NCI-H524 treated with DMSO at 0.1 percent for 48 hours (cell line): ENCODE measurements around the gene ASIC4.

Experiments
- DNase-seq: peaks from one replicate; lab custom pipeline; 2025; lab: John Stamatoyannopoulos, UW

The ASIC4 gene

DNA sequence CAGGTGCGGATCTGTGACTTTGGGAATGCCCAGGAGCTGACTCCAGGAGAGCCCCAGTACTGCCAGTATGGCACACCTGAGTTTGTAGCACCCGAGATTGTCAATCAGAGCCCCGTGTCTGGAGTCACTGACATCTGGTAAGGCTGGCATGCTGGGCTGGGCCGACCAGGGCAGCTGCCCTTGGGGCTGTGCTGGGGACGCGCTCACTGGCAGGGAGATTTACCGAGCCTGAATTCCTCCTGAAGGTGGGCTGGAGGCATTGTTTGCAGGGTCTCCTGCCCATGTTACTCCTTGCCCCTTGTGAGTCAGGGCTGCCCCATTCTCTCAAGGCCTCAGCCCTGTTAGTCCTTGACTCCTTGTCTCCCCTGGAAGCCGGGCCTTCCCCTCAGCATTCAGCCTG, 34.3 kb upstream of the ASIC4 start:
- DNase-seq, result no peak

DNA sequence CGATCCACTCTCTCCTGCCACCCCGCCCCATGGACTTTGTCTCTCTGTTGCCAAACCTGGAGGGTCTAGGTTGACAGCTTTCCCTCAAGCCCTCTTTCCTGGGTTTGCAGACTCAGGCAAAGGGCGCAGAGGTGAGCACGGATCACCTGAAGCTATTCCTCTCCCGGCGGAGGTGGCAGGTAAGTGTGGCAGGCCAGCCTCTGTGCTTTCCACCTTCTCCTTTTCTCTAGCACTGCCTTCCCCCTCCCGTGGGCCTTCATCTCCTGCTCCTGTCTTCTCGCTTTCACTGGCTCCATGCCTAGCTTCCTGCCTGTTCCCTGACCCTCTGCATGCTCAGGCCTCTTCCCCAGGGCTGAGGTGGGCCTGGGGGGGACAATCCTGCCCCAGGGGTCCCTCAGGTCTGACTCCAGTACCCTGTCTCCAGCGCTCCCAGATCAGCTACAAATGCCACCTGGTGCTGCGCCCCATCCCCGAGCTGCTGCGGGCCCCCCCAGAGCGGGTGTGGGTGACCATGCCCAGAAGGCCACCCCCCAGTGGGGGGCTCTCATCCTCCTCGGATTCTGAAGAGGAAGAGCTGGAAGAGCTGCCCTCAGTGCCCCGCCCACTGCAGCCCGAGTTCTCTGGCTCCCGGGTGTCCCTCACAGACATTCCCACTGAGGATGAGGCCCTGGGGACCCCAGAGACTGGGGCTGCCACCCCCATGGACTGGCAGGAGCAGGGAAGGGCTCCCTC, 31.4 kb upstream of the ASIC4 start:
- no peak for DNase-seq

DNA sequence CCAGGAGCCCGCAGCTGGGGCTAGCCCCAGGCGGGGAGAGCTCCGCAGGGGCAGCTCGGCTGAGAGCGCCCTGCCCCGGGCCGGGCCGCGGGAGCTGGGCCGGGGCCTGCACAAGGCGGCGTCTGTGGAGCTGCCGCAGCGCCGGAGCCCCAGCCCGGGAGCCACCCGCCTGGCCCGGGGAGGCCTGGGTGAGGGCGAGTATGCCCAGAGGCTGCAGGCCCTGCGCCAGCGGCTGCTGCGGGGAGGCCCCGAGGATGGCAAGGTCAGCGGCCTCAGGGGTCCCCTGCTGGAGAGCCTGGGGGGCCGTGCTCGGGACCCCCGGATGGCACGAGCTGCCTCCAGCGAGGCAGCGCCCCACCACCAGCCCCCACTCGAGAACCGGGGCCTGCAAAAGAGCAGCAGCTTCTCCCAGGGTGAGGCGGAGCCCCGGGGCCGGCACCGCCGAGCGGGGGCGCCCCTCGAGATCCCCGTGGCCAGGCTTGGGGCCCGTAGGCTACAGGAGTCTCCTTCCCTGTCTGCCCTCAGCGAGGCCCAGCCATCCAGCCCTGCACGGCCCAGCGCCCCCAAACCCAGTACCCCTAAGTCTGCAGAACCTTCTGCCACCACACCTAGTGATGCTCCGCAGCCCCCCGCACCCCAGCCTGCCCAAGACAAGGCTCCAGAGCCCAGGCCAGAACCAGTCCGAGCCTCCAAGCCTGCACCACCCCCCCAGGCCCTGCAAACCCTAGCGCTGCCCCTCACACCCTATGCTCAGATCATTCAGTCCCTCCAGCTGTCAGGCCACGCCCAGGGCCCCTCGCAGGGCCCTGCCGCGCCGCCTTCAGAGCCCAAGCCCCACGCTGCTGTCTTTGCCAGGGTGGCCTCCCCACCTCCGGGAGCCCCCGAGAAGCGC, 30.6 kb upstream of the ASIC4 start:
- DNase-seq, result no peak

GRCh38 chr2:219484343-219485200, 29.7 kb upstream of the ASIC4 start:
- DNase-seq, result no peak

DNA sequence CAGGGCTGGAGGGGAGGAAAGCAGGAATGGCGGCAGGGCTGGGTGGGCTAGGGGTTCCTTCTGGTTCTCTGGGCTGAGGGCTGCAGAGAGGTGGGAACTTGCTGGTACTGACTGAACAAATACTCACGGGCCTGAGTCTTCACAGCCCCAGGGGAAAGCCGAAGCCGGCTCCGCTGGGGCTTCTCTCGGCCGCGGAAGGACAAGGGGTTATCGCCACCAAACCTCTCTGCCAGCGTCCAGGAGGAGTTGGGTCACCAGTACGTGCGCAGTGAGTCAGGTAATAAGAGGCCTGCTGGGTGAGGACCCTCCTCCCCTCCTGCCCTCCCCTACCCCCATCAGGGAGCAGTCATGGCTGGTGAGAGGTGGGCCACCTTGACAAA, 29.1 kb upstream of the ASIC4 start:
- DNase-seq, result no peak

GRCh38 chr2:219486380-219486959, 27.8 kb upstream of the ASIC4 start:
- DNase-seq, result no peak

GRCh38 chr2:219488149-219488843, 26.0 kb upstream of the ASIC4 start:
- DNase-seq, result no peak

DNA sequence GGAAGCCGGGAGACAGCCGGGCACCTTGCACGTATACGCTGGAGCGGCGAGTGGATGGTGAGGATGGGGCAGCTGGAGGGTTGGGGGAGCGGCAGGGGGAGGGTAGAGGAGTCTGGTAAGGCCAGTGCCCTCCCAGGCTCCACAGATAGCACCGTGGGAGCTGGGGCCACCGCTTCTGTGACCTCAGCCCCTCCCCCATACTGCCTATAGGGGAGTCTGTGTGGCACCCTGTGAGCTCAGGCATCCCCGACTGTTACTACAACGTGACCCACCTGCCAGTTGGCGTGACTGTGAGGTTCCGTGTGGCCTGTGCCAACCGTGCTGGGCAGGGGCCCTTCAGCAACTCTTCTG, 25.5 kb upstream of the ASIC4 start:
- no peak for DNase-seq

DNA sequence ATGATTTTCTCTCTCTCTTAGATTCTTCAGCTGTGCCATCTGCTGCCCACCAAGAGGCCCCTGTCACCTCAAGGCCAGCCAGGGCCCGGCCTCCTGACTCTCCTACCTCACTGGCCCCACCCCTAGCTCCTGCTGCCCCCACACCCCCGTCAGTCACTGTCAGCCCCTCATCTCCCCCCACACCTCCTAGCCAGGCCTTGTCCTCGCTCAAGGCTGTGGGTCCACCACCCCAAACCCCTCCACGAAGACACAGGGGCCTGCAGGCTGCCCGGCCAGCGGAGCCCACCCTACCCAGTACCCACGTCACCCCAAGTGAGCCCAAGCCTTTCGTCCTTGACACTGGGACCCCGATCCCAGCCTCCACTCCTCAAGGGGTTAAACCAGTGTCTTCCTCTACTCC, 25.0 kb upstream of the ASIC4 start:
- no peak for DNase-seq

DNA sequence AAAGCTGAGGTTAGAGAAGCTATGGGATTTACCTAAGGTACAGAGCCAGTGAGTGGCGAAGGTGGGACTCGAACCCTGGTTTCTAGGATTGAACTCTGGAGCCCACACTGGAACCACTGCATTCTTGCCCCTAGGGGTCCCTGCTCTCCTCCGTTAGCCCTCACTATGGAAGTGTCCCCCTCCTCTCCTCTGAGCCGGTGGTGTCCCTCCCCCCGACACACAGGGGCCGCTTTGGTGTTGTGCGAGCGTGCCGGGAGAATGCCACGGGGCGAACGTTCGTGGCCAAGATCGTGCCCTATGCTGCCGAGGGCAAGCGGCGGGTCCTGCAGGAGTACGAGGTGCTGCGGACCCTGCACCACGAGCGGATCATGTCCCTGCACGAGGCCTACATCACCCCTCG, 24.1 kb upstream of the ASIC4 start:
- DNase-seq, result no peak

DNA sequence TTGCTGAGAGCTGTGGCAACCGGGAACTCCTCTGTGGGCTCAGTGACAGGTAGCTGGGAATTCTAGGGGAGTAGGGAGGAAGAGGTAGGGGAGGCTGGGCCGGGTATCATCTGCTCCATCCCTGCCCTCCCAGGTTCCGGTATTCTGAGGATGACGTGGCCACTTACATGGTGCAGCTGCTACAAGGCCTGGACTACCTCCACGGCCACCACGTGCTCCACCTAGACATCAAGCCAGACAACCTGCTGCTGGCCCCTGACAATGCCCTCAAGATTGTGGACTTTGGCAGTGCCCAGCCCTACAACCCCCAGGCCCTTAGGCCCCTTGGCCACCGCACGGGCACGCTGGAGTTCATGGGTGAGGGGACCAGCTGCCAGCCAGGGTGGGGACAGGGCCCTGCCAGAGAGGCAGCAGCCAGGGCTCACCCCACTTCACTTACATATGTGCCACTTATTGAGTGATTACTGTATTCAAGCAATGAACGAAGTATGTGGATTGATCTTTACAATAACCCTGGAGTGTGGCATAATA, 23.6 kb upstream of the ASIC4 start:
- no peak for DNase-seq

DNA sequence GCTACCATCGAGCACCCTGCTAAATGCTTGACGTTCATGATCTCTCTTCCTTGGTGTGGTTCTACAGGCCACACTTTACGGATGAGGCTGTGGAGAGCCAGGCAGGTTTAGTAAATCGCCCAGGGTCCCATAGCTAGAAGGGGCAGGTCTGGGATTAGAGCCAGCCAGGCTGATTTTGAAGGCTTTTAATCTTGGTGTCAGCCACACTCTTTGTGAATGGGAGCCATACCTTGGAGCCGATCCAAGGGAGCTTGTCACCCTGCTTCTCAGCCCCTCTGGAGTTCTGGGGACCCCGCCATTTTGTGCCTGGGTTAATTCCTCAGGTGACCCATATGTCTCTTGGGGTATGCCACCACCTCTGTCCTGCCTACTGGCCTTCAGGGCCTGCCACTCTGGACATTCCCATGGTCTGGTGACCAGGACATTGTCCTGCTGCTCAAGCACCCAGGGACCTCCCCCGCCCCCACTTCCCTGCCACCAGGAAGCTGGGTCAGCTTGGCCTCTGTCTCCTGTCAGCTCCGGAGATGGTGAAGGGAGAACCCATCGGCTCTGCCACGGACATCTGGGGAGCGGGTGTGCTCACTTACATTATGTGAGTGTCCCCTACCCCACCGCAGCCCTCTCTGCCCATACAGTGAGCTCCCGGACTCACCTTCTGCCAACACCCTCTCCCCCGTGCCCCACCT, 22.9 kb upstream of the ASIC4 start:
- DNase-seq, result no peak

DNA sequence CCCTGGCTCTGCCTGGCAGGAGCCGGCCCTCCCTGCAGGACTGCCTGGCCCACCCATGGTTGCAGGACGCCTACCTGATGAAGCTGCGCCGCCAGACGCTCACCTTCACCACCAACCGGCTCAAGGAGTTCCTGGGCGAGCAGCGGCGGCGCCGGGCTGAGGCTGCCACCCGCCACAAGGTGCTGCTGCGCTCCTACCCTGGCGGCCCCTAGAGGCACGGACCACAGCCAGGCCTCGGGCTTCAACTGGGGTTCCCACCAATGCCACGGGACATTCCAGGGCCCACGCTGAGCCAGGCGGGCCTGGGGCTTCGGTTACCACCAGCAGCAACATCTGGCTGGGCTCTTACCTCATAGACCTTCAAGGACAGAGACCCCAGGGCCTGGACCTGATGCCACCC, 21.7 kb upstream of the ASIC4 start:
- no peak for DNase-seq

- no peak for DNase-seq
Observed at GRCh38 chr2:219493086-219493485, 21.2 kb upstream of the ASIC4 start.

DNA sequence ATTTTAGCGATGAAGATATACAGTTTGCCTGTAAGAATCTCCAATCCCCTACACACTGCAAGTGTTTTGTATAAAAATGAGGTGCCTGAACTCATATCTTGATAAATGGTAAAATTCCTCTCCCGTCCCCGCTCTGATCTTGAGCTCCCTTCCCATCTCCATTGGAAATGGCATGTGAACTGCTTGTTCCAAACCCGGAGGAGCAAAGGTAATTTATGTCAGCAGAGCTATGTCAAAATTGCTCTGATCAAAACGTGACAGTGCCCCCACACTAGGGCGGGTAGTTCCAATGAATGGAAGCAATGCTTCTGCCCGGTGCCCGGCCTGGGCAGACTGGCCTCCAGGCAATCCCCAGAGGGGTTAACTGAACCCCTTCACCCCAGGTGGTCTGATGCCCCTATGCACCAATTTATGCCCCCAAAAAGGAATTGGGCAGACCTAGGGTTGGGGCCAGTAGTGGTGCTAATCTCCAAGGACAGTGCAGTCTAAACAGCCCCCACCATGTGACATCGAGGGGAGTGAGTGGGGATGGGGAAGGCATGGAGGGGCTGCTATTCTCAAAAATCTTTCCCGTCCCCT, 19.2 kb upstream of the ASIC4 start:
- no peak for DNase-seq

DNA sequence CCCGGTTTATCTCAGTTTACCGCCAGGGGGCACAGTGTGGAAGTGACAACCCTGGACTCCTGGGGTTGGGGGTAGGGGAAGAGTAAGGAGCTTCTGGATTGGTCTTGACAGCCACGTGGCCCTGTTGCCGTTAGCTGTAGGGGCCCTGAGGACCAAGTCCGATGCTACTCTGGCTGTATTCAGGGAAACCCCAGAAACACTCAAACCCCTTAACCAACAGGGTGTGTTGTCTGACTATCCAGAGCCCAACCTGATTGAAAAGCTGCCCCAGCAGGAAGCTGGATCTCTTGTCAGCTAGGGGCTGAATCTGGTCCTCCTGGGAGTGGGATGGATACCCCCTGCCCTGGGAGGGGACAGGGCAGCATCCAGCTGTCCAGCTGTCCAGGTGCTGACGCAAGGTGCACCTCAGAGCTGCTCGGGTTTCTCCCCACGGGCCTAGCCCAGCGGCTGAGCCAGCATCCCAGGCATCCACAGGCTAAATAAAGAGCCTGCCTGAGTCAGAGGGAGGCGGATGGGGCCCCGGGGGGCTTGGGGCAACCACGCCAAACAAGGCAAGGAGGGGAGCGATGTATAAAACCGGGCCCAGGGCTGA, 18.7 kb upstream of the ASIC4 start:
- no peak for DNase-seq

DNA sequence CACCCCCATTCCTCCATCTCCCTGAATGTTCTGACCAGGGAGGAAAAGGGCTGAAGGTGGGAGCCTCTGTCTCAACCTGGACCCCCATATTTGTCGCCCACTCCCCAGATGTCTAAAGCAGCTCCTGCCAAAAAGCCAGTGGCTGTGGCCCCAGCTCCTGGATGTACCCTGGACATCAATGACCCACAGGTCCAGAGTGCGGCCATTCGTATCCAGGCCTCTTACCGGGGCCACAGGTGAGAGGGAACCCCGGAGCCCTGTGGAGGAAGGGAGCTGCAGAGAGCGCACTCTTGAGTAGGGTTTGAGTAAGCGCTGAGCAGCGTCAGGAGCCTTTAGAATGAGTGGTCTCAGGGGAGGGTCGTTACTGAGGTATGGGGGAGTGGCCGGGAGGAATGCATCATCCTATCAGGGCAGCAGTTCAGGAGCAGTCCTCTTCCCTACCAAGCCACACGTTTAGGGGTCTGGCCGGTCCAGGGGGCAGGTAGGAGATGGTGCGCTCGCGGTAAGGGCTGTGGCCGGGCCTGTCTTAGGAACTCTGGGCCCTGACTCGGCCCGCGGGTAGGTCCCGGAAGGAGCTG, 17.9 kb upstream of the ASIC4 start:
- DNase-seq, result no peak

DNA sequence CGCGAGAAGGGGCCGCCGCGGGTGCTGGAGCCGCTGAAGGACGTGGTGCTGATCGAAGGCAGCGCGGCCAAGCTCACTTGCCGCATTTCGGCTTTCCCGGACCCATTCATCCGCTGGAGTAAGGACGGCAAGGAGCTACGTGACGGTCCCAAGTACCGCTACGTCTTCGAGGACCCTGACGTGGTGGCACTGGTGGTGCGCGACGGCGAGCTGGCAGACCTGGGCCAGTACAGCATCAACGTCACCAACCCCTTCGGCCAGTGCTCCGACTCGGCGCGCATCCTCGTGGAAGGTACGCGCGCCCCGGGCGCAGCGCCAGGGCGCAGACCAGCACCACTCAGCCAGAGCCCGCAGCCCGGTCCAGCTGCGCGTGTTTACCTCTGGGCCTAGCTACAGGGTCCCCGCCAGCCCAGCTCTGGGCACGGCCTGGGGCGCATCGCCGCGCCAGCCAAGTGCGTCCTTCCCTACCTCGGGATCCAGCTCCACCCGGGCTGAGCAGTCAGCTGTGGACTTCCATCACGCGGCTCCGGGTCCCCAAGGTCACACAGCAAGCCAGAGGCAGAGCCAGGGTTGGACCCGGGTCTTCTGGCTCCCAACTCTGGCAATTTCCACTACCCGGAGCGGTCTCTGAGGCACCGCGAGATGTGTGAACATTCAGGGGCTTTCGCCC, 17.3 kb upstream of the ASIC4 start:
- no peak for DNase-seq
